Left colon (tissue), 2 donors: ENCODE measurements around the gene CLBA1. TPM values are rescaled to one million over a fixed set of nuclear protein-coding genes. Genes with fewer than 3 reads are reported as not detected.

Experiments used
- ATAC-seq: fragments of 200-7000 bp; cut with Tn5 transposase; one replicate; pipeline ENCODE4 v1.9.1; 2020; ENCODE audit warnings: mild to moderate bottlenecking, moderate library complexity
- DNase-seq, 2 donors: peaks; one replicate each; pipeline ENCODE4 v3.0.0-alpha.2; 2020
- intact Hi-C, 2 donors: fragments of 100-400 bp; cut with DNase I in 1 of 2; cut with micrococcal nuclease in 1 of 2; formaldehyde crosslinking; loops; one replicate each; pipeline versions ENCODE4 v1.11.2 to v1.14.0; 2022; cut with DNase I, micrococcal nuclease
- total RNA-seq, 2 donors: library from RNA; stranded (reverse); fragmentation: NEBNext Ultra II Directional; extraction: Animal tissue kit (Norgen Biotek cat#: 25700); gene quantifications; one replicate each; pipeline ENCODE4 v1.2.1, GENCODE V29; 2021
- donor health status: DM: no; HTN: no; CAD: no.
- donor health status: DM: yes; HTN: yes; CAD: no.

The CLBA1 gene
- total RNA-seq, 2 donors from 2014 or later, result 4.2 to 6.5 TPM

- intact Hi-C loops, result no loop called here
- ATAC-seq, result no peak
- peak in 1 of 2 donors; percentile 21 for DNase-seq
These were observed 19.9 kb upstream of the CLBA1 start for GRCh38 chr14:104965561-104966231.

DNA sequence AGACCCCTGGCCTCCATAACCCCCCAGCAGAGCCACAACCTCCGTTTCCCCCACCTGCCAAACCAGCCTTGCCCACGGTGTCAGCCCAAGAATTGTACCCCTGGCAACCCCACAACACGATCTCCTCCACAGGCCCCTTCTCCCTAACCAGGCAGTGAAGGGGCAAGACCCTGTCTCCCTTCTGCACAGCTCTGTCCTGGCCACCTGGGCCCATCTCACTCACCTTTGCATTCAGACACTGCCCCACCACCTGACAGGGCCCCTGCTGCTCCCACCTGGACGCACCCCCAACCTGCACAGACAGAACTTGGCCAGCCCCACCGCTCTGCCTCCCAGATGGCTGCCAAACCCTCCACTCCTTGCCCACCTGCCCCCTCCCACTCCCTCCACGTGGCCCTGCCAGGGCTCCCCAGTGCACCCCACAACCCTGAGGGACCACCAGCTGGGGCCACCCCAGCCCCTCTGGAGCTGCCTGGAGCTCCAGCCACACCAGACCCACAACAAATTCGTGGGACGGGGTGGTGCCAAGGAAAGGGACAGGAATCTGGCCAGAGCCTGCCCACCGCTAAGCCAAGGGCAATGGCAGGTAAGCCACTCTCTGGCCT lies 19.2 kb upstream of the CLBA1 start:
- intact Hi-C loops, result no loop called here
- DNase-seq (no peak), ATAC-seq (no peak)

DNA sequence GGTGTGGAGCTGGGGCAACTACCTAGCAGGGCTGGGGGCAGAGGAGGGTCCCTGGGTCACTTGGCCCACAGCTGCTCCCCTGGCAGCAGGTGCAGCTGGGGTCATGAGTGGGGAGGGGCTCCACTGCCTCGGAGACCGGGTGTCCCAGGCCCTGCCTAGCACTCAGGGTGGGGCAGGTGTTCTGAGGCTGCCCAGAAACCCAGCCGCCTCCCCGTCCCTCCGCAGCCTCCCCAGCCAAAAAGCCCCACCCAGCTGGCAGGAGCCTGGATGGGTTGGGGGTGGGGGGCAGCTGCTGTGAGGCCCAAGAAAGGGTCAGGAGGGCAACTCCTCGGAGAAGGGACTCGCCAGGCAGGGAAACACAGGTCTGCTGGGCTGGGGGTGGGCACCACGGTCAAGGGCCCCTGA lies 18.6 kb upstream of the CLBA1 start:
- DNase-seq (no peak), ATAC-seq (no peak)
- intact Hi-C loops, result no loop called here

DNA sequence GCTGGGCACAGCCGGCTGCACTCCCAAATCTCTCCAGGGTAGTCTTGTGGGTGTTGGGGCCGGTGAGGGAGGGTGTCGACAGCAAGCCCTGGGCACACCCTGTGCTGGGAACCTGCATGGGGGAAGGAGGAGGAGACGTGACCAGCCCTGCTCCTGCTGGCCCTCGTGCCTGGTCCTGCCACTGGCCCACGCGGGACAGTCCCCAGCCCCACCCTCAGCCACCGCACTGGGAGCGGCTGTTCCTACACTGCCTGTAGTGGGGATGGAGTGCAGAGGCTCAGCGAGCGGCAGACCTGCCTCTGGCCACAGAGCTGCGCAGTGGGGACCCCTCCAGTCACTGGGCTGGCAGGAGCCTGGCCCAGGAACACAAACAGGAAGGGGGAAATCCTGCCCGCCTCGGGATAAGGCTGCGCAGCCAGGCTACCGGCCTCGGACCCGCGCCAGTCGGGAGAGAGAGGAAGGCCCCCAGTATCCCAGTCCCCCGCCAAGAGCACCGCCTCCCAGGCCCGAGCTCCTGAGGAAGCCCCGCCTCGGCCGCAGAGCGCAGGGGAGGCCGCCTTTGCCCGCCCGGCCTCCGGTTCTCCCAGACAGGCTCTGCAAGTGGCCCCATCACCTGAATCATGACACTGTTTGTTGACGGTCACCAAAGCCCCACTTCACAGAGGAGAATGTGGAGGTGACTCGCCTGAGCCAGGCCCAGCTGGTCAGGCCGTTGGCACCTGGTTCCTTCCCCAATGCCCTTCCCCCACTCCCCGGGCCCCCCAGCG lies 18.0 kb upstream of the CLBA1 start:
- ATAC-seq (peak; percentile 29), DNase-seq (peak in 1 of 2 donors; percentile 49)
- intact Hi-C loops, result no loop called here

DNA sequence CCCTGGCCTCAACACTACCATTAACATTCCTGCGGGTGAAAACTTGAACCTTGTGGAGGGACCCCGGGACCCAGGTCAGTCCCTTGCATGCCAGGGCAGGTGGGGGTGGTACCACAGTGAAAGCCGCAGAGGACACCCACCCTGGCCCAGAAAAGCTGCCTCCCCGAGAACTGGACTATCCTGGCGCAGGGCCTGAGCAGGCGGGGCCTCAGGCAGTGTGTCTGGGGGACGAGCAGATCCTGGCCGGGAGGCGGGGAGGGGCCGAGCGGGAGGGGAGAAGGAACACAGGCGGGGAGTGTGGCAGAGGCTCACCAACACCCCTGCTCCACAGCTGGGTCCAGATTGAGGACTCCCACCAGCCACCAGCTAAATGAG lies 17.4 kb upstream of the CLBA1 start:
- intact Hi-C loops, result no loop called here
- no peak for ATAC-seq
- DNase-seq, result peak; percentile 68 to 84

DNA sequence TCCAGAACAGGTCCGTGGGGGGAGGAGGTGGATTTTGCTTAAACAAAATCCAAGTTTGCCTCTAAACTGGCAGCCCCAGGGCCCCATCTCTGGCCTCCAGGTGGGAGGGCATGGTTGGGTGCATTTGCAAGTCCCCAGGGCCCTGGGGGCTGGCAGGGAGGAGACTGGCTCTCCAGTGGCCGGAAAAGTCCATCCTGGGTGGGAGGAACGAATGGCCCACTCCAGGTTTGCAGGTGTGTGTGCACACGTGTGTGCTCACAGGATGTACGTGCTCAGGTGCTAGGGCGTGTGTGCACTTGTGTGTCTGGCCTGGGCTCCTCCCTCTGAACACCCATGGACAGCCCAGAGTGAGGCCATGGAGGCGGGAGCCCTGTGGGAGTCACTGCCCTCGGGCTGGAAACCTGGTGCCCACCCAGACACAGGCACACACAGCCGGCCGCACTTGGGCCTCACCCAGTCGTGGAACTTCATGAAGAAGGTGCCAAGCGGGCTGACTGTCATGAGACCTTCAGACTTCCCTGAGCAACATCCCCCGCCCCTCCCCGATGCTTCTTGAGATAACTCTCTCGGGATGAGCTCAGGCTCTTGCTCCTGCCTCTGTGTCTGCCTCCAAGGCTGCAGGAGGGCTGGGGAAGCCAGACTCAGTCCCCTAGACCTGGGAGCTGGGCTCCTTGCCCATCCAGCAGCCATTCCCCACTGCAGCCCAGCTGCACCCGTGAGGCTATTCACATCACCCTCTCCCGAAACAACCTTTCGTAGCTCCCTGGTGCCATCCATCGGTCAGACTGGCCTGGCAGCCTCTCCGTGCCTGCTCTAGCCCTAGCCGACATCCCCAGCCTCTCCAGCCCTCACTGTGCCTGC lies 16.8 kb upstream of the CLBA1 start:
- no peak for ATAC-seq
- DNase-seq, result peak; percentile 45 to 50
- intact Hi-C loops, result no loop called here

- ATAC-seq (no peak), DNase-seq (no peak)
- intact Hi-C loops, result no loop called here
These were observed 15.8 kb upstream of the CLBA1 start for GRCh38 chr14:104969741-104970230.

DNA sequence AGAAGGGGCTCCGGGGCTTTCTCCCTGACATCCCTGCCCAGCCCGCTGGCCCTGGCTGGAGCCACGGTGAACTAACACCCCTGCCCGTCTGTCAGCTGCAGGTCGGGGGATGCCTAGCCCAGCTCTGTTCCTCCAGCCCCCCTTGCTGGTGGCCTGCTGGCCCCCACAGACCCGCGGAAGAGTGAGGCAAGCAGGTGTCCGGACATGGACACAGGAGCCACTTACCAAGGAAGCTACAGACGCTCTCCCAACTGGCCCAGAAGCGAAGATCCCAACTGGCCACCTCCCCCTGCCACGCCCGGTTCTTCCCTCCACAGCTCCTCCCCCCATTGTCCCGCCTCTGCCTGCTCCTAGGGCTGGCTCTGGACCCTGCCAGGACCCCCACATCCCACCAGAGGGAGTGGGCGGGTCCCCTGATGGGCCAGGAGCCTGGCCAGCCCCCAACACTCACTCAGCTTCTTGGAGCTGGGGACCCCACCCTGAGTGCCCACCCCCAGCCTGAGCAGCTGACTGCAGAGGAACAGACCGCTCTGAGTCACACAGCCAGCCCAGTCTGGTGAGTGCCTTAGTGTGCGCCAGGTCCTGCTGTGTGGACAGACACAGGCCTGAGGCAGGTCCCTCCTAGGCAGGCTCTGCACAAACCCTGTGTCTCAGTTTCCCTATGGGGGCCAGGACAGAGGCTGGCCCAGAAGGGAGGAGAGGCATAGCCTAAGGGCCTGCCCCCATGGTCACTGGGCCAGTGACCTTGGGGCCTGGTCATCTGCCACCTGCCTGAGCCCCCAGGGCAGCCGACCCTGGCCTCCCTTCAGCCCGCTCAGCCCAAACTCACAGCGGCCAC lies 15.1 kb upstream of the CLBA1 start:
- DNase-seq (peak; percentile 40 to 83), ATAC-seq (no peak)
- intact Hi-C loops, result no loop called here

DNA sequence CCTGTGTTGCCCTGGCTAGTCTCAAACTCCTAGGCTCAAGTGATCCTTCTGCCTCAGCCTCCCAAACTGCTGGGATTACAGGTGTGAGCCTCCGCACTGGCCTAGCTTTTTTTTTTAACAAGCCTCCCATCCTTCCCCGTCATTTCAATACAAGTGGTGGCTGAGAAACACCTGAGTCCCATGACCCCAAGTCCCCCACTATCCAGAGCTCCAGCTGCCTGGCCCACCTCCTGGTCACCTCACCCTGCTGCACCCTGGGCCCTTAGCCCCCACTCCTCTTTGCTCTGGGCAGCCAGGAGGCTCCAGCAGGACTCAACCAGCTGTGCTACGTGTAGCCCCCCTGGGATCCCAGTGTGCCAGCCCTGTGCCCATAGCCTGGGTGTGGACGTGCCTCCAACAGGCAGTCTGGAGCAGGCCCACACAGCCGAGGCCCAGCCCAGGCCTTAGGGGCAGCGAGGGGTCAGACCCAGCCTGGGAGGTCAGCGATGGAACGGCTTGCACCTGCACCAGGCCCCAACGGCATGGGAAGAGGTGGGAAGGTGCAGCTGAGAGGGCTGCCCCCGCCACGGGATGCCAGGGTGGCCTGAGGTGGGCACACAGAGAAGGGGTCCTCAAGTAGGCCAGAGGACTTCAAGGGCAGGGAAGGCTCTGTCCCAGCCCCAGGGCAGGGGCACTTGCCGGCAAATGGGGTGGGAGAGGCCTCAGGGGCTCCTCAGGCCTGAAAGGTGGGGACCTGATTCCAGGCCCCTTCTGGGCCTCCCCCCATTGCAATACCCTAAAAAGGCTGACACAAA lies 13.9 kb upstream of the CLBA1 start:
- DNase-seq (no peak), ATAC-seq (no peak)
- intact Hi-C loops, result no loop called here

GRCh38 chr14:104972301-104973134 lies 13.1 kb upstream of the CLBA1 start:
- DNase-seq (peak; percentile 74 to 85), ATAC-seq (peak; percentile 81)
- intact Hi-C loops, result no loop called here

DNA sequence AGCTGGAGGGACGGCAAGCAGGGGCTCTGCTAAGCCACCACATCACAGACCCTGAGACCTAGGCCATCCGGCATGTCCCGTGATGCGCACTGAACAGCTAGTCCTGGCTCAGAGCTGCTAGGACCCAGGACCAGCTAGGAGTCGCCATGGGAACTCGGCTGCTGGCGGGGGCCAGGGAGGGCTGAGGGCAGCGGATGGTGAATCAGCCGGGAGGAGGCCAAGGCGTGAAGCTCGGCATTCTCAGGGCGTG lies 12.5 kb upstream of the CLBA1 start:
- ATAC-seq, result peak; percentile 59
- intact Hi-C loops, result no loop called here

GRCh38 chr14:104973385-104974145 lies 12.0 kb upstream of the CLBA1 start:
- intact Hi-C loops, result no loop called here
- ATAC-seq, result no peak
- peak; percentile 37 to 68 for DNase-seq

More for the DNA sequence above, 12.5 kb upstream of the CLBA1 start:
- DNase-seq, result peak; percentile 66 to 88

DNA sequence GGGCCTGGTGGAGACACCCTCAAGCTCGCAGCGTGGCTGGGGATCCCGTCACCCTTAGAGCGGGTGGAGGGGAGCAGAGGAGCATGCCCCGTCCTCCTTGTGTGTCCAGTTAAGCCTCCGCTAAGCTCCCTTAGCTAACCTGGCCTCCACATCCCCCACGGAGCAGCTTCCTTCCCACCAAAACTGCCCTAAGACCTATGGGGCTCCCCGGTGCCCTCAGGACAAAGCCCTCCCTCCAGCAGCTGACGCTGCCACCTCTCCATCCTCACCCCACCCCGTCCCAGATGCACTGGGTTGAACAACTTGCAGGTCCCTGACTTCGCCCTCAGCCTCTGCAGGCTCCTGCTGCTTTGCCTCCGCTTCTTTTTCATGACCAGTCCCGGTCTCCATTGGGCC lies 11.4 kb upstream of the CLBA1 start:
- DNase-seq, result no peak
- intact Hi-C loops, result no loop called here
- no peak for ATAC-seq

GRCh38 chr14:104974665-104975390 lies 10.8 kb upstream of the CLBA1 start:
- ATAC-seq, result no peak
- intact Hi-C loops, result loop anchor here in 1 of 2 donors (5.0 kb wide), 1 partner anchor 67 kb away; no protein-coding TSS in a partner anchor
- DNase-seq, result peak in 1 of 2 donors; percentile 26

DNA sequence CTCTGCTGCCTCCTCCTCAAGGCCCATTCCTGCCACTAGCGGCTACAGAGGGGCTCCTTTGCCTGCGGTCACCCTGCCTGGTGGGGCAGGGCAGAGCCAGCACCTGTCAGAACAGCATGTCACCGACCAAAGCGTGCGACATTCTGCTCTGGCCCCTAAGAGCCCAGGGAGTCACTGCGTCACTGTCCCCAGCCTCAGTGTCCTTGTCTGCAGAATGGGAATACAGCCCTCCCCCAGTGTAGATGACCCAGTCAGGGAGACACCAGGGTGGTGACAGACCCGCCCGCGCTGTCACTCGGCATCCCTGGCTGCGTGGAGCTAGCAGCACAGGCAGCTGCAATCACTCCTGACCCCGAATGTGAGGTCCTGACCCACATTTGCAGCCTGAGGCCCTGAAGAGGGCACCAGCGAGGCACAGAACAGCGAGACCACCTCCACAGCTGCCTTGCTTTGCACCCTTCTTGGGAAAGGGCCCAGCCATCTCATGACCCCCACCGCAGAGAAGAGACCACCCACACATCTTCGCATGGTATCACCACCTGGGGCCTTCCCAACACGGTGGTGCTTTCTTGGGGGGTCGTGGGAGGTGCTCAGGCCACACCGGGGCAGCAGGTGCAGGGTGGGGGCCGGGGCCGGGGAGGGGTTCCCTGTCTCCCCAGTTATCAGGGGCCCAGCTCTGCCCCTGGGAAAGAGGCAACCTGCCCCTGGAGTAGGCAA lies 9.9 kb upstream of the CLBA1 start:
- no peak for ATAC-seq
- intact Hi-C loops, result loop anchor here (2.0 to 5.0 kb wide), 2 partner anchors 67 to 69 kb away; no protein-coding TSS in a partner anchor
- DNase-seq, result no peak
